PC-3 (cell line): ENCODE measurements around the gene GIPC2. TPM values are rescaled to one million over a fixed set of nuclear protein-coding genes. Genes with fewer than 3 reads are reported as not detected.
"Not testable (repeated sequence)": the region's sequence is repeated elsewhere in the genome, so short reads cannot be mapped to it uniquely, and the experiment has no call there.

ENCODE experiments used
- ATAC-seq: fragments of 200-7000 bp; cut with Tn5 transposase; 2 replicates; pipeline ENCODE4 v1.9.1; 2020; ENCODE audit warnings: mild to moderate bottlenecking, moderate library complexity
- BruUV-seq: library from RNA; stranded (reverse); fragments of 400-500 nt; replicated peaks from 2 replicates; lab custom pipeline; 2021; lab: Mats Ljungman, UMichigan
- CTCF ChIA-PET: fragments of 300-600 bp; sonication (Branson Sonifier 250); formaldehyde crosslinking; loops from one replicate; lab custom pipeline; 2022; ENCODE audit warnings: antibody characterized with exemption; lab: Charles Lee
- POLR2A ChIA-PET: fragments of 300-600 bp; sonication (Branson Sonifier 250); formaldehyde crosslinking; loops from one replicate; lab custom pipeline; 2022; ENCODE audit warnings: antibody characterized with exemption; ENCODE audit not compliant: unreplicated experiment; lab: Charles Lee
- DNase-seq: peaks from one replicate; pipeline ENCODE4 v3.0.0-alpha.2; 2015
- H2AFZ ChIP-seq: fragments of 300-600 bp; sonication (generic); 2 replicates; pipeline ENCODE4 v1.6.0; 2016; ENCODE audit warnings: antibody characterized with exemption, low read length
- H3F3A ChIP-seq: fragments of 300-600 bp; sonication (generic); one replicate; pipeline ENCODE4 v1.6.0; 2017; ENCODE audit warnings: antibody characterized with exemption, low read length, control low read depth, mild to moderate bottlenecking; ENCODE audit not compliant: unreplicated experiment
- H3K27ac ChIP-seq: fragments of 300-600 bp; sonication (generic); 2 replicates; pipeline ENCODE4 v1.5.1; 2016; ENCODE audit warnings: mild to moderate bottlenecking, low read length
- H3K27me3 ChIP-seq: fragments of 300-600 bp; sonication (generic); 2 replicates; pipeline ENCODE4 v1.6.1; 2016; ENCODE audit warnings: low read length, mixed read lengths
- H3K36me3 ChIP-seq: fragments of 300-600 bp; sonication (generic); 2 replicates; pipeline ENCODE4 v1.6.1; 2016; ENCODE audit warnings: low read depth, mixed run types, low read length, mixed read lengths
- H3K4me1 ChIP-seq: fragments of 300-600 bp; sonication (generic); 2 replicates; pipeline ENCODE4 v1.5.1; 2016; ENCODE audit warnings: low read length; ENCODE audit not compliant: insufficient read depth
- H3K4me2 ChIP-seq: fragments of 300-600 bp; sonication (generic); 2 replicates; pipeline ENCODE4 v1.6.0; 2016; ENCODE audit warnings: low read length
- H3K4me3 ChIP-seq: fragments of 300-600 bp; sonication (generic); 2 replicates; pipeline ENCODE4 v1.5.1; 2016; ENCODE audit warnings: mild to moderate bottlenecking, low read length, mixed read lengths
- H3K79me2 ChIP-seq: fragments of 300-600 bp; sonication (generic); 2 replicates; pipeline ENCODE4 v1.6.1; 2017; ENCODE audit warnings: low read length, mixed read lengths
- H3K9ac ChIP-seq: fragments of 300-600 bp; sonication (generic); 2 replicates; pipeline ENCODE4 v1.6.0; 2016; ENCODE audit warnings: mild to moderate bottlenecking, low read length
- H3K9me2 ChIP-seq: fragments of 300-600 bp; sonication (generic); replicated peaks from 2 replicates; pipeline ENCODE4 v1.6.1; 2016; ENCODE audit warnings: mixed run types, low read length, mixed read lengths
- H3K9me3 ChIP-seq: fragments of 300-600 bp; sonication (generic); 2 replicates; pipeline ENCODE4 v1.6.1; 2016; ENCODE audit warnings: low read length, mixed read lengths
- H4K20me1 ChIP-seq: fragments of 300-600 bp; sonication (generic); 2 replicates; pipeline ENCODE4 v1.6.1; 2016; ENCODE audit warnings: low read length, mixed read lengths
- CTCF ChIP-seq: fragments of 300-600 bp; sonication (generic); conservative IDR thresholded peaks from 2 replicates; pipeline ENCODE4 v1.5.1; 2017; ENCODE audit warnings: antibody characterized with exemption, low read depth, mild to moderate bottlenecking, low read length
- EZH2 ChIP-seq: fragments of 300-600 bp; sonication (generic); IDR thresholded peaks from one replicate; pipeline ENCODE4 v1.6.1; 2017; ENCODE audit warnings: antibody characterized with exemption, mild to moderate bottlenecking, low read length; ENCODE audit not compliant: unreplicated experiment
- EZH2phosphoT487 ChIP-seq: fragments of 300-600 bp; sonication (generic); IDR thresholded peaks from 2 replicates; pipeline ENCODE4 v1.6.1; 2018; ENCODE audit warnings: mild to moderate bottlenecking, antibody characterized with exemption, low read length, borderline replicate concordance
- intact Hi-C: fragments of 100-400 bp; cut with micrococcal nuclease; formaldehyde crosslinking; loops from 2 replicates; pipeline ENCODE4 v1.9.0; 2023
- total RNA-seq: library from RNA; depleted of rRNA; stranded (reverse); fragments of >200 nt; gene quantifications from 2 replicates; pipeline ENCODE4 v1.2.3, GENCODE V29; 2014

Gene GIPC2
- total RNA-seq, 1 experiment from 2014 or later: not detected

DNA sequence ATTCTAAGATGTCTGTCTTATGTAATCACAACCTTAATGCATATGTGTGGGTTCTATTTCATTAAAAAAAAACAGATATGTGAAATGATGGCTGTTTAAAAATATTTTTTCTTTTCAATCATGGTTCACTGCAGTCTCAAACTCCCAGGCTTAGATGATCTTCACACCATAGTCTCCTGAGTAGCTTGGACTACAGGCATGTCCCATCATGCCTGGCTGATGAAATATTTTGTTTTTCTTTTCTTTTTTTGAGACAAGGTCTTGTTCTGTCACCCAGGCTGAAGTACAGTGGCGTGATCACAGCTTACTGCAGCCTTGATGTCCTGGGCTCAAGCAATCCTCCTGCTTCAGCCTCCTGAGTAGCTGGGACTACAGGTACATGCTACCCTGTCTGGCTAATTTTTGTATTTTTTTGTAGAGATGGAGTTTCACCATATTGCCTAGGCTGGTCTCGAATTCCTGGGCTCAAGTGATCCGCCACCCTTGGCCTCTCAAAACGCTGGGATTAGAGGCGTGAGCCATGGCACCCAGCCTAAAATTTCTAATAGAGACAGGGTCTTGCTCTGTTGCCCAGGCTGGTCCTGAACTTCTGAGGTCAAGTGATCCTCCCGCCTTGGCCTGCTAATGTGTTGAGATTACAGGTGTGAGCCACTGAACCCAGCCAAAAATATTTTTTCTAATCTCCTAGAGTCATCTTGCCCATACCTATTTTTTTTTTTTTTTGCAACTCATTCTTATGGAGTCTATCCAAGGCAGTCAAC, 67.6 kb downstream of the GIPC2 start:
- peaks cover 4% of the 10 kb centered on the region; the same call in 1 of the 2 replicates for H3K4me1 ChIP-seq
- H3K4me2 ChIP-seq: no peak overlapping the region
- CTCF ChIA-PET: interaction anchor here (0.8 to 1.8 kb wide), 2 partner anchors 12 to 108 kb away, joined by 3 to 22 read pairs; partner anchors contain the start of gene DNAJB4
- H3K27me3 ChIP-seq: no peaks in the 10 kb centered on the region
- POLR2A ChIA-PET: no interaction called here
- intact Hi-C loops: loop anchor here (10.0 kb wide), 1 partner anchor 289 kb away; no protein-coding TSS in a partner anchor
- H3K9me3 ChIP-seq: no peaks in the 10 kb centered on the region
- DNase-seq (no peak), ATAC-seq (no peak)
- no peaks in the 10 kb centered on the region for H3K79me2 ChIP-seq
- no peak overlapping the region for H3K4me3 ChIP-seq
- TF ChIP-seq EZH2phosphoT487 (no peak), CTCF (no peak), EZH2 (no peak)
- BruUV-seq: no TSS peak
- H3K36me3 ChIP-seq: no peaks in the 10 kb centered on the region; the same call in 1 of the 2 replicates
- no peak overlapping the region for H2AFZ ChIP-seq
- no peak overlapping the region for H3K9ac ChIP-seq
- no peaks in the 10 kb centered on the region for H3K9me2 ChIP-seq
- no peak overlapping the region for H3K27ac ChIP-seq
- H4K20me1 ChIP-seq: no peaks in the 10 kb centered on the region
- H3F3A ChIP-seq: no peaks in the 10 kb centered on the region

- Histone ChIP-seq H3K9ac (no peak overlapping the region), H3K36me3 (no peaks in the 10 kb centered on the region; the same call in 1 of the 2 replicates), H2AFZ (no peak overlapping the region), H3K79me2 (no peaks in the 10 kb centered on the region), H3K4me3 (no peak overlapping the region), H3K4me2 (no peak overlapping the region), H3K9me3 (no peaks in the 10 kb centered on the region), H3K4me1 (peaks cover 4% of the 10 kb centered on the region; the same call in 1 of the 2 replicates), H3F3A (no peaks in the 10 kb centered on the region), H3K9me2 (no peaks in the 10 kb centered on the region), H4K20me1 (no peaks in the 10 kb centered on the region), H3K27me3 (no peaks in the 10 kb centered on the region), H3K27ac (no peak overlapping the region)
- CTCF ChIA-PET: interaction anchor here (0.5 to 1.8 kb wide), 22 partner anchors 9 to 976 kb away, joined by 3 to 22 read pairs (median 3); partner anchors contain the start of genes DNAJB4 and FUBP1
- ATAC-seq (peak; percentile 76), DNase-seq (peak; percentile 91)
- intact Hi-C loops: loop anchor here (1.0 to 10.0 kb wide), 4 partner anchors 44 to 289 kb away; partner anchors contain the start of genes DNAJB4 and FUBP1
- POLR2A ChIA-PET: interaction anchor here (0.6 to 1.0 kb wide), 4 partner anchors 81 to 505 kb away, joined by 4 to 6 read pairs (median 4); partner anchors contain the start of gene FUBP1
- BruUV-seq: no TSS peak
- TF ChIP-seq EZH2 (no peak), CTCF (peak; percentile 99)
Measured at GRCh38 chr1:78114034-78114956, 68.5 kb downstream of the GIPC2 start.

DNA sequence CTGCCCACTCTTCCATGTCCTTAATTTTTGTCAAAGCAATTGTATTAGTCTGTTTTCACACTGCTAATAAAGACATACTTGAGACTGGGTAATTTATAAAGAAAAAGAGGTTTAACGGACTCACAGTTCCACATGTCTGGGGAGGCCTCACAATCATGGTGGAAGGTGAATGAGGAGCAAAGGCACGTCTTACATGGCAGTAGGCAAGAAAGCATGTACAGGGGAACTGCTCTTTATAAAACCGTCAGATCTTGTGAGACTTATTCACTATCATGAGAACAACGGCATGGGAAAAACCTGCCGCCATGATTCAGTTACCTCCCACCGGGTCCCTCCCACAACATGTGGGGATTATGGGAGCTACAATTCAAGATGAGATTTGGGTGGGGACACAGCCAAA, 74.7 kb downstream of the GIPC2 start:
- CTCF ChIA-PET, H2AFZ ChIP-seq, DNase-seq, intact Hi-C loops, H3K9me3 ChIP-seq, H3K27ac ChIP-seq, H3K27me3 ChIP-seq, H3K9me2 ChIP-seq, H3F3A ChIP-seq, H3K4me3 ChIP-seq, BruUV-seq, H3K4me2 ChIP-seq, POLR2A ChIA-PET, H3K79me2 ChIP-seq, H3K9ac ChIP-seq, ATAC-seq, H3K36me3 ChIP-seq, H3K4me1 ChIP-seq, H4K20me1 ChIP-seq: not testable (repeated sequence)
